Epidermal melanocyte (primary cell): ENCODE results near the gene MARF1.
"Not testable (repeated sequence)": the region's sequence is repeated elsewhere in the genome, so short reads cannot be mapped to it uniquely, and the experiment has no call there.

Experiments
- DNase-seq: peaks from one replicate; pipeline ENCODE4 v3.0.0; 2011; ENCODE audit warnings: low spot score; ENCODE audit not compliant: insufficient read length

MARF1 gene, protein sequence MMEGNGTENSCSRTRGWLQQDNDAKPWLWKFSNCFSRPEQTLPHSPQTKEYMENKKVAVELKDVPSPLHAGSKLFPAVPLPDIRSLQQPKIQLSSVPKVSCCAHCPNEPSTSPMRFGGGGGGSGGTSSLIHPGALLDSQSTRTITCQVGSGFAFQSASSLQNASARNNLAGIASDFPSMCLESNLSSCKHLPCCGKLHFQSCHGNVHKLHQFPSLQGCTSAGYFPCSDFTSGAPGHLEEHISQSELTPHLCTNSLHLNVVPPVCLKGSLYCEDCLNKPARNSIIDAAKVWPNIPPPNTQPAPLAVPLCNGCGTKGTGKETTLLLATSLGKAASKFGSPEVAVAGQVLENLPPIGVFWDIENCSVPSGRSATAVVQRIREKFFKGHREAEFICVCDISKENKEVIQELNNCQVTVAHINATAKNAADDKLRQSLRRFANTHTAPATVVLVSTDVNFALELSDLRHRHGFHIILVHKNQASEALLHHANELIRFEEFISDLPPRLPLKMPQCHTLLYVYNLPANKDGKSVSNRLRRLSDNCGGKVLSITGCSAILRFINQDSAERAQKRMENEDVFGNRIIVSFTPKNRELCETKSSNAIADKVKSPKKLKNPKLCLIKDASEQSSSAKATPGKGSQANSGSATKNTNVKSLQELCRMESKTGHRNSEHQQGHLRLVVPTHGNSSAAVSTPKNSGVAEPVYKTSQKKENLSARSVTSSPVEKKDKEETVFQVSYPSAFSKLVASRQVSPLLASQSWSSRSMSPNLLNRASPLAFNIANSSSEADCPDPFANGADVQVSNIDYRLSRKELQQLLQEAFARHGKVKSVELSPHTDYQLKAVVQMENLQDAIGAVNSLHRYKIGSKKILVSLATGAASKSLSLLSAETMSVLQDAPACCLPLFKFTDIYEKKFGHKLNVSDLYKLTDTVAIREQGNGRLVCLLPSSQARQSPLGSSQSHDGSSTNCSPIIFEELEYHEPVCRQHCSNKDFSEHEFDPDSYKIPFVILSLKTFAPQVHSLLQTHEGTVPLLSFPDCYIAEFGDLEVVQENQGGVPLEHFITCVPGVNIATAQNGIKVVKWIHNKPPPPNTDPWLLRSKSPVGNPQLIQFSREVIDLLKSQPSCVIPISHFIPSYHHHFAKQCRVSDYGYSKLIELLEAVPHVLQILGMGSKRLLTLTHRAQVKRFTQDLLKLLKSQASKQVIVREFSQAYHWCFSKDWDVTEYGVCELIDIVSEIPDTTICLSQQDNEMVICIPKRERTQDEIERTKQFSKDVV (N-terminal part only)

GRCh38 chr16:15643048-15643945, at the start of gene MARF1:
Gene MARF1, minus strand, starts transcription at chr16:15643154. Its CDS starts 3,921 bp downstream, at chr16:15639233.
- DNase-seq: peak; percentile 59

DNA sequence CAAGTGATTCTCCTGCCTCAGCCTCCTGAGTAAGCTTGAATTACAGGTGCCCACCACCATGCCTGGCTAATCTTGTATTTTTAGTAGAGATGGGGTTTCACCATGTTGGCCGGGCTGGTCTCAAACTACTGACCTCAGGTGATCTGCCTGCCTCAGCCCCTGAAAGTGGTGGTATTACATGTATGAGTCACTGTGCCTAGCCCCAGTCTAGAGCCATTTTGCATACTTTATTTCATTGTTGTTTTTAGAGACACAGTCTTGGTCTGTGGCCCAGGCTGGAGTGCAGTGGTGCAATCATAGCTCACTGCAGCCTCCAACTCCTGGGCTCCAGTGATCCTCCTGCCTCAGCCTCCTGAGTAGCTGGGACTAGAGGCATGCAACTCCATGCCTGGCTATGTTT, 49.6 kb upstream of the MARF1 start:
- DNase-seq: not testable (repeated sequence)

DNA sequence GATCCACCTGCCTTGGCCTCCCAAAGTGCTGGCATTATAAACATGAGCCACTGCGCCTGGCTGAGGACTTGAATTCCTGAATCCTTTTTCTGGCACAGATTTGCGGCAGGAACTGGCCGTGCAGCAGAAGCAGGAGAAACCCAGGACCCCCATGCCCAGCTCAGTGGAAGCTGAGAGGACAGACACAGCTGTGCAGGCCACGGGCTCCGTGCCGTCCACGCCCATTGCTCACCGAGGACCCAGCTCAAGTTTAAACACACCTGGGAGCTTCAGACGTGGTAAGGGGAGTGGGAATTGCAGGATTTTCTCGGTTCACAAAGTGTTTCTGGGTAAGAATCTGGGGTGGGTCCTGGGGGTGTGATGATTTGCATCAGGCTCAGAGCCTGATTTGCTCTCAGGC, 48.1 kb upstream of the MARF1 start:
- DNase-seq: no peak

DNA sequence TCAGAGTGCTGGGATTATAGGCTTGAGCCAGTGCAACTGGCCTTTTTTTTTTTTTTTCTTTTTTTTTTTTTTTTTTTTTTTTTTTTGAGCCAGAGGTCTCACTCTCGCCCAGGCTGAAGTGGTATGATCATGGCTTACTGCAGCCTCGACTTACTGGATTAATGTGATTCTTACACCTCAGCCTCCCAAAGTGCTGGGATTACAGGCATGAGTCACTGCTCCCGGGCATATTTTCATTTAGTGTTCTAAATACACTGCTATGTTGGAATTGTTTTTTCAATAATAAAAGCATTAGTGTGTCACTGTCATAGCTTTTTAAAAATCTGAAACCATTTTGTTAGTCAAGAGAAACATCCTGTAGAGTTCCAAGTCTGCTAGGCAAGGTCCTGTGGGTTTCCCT, 47.3 kb upstream of the MARF1 start:
- no peak for DNase-seq

DNA sequence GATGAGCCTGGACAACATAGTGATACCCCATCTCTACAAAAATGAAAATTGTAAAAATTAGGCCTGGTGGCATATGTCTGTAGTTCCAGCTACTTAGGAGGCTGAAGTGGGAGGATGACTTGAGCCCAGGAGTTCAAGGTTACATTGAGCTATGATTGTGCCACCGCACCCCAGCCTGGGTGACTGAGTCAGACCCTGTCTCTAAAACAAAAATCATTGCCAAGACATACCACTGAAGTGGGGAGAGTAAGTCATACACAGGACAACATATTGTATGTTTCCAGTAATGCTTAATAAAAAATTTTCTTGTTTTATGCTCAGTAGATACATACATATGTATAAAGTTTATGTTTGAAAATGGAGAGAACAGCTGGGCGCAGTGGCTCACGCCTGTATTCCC, 46.3 kb upstream of the MARF1 start:
- no peak for DNase-seq

- no peak for DNase-seq
Observed at GRCh38 chr16:15686287-15686686, 43.3 kb upstream of the MARF1 start.

- DNase-seq: peak; percentile 30
Observed at GRCh38 chr16:15682105-15682570, 39.2 kb upstream of the MARF1 start.

DNA sequence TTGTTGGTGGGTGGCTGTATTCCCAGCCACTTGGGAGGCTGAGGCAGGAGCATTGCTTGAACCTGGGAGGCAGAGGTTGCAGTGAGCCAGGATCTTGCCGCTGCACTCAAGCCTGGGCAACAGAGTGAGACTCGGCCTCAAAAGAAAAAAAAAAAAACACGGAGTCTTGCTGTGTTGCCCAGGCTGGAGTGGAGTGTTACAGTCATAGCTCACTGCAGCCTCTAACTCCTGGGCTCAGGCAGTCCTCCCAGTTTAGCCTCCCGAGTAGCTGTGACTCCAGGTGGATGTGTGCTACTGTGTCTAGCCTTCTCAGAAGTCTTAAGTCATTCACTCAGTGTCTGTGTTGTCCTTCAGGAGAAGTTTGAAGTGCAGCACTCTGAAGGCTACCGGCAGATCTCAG, 34.5 kb upstream of the MARF1 start:
- DNase-seq: no peak

- DNase-seq: no peak
Observed at GRCh38 chr16:15676506-15676905, 33.6 kb upstream of the MARF1 start.

DNA sequence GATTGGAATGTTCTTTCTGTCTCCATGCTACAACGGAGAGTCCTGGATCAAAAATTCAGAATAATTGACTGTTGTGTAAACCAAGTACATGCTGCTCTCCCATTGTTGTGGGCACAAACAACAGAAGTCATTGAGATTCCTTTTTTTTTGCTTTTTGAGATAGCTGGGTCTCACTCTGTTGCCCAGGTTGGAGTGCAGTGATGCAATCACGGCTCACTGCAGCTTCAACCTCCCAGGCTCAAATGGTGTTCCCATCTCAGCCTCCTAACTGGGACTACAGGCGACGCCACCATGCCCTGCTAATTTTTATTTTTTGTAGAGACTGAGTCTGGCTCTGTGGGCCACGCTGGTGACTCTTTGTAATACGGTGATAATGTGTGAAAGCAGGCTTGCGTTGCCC, 31.6 kb upstream of the MARF1 start:
- no peak for DNase-seq

DNA sequence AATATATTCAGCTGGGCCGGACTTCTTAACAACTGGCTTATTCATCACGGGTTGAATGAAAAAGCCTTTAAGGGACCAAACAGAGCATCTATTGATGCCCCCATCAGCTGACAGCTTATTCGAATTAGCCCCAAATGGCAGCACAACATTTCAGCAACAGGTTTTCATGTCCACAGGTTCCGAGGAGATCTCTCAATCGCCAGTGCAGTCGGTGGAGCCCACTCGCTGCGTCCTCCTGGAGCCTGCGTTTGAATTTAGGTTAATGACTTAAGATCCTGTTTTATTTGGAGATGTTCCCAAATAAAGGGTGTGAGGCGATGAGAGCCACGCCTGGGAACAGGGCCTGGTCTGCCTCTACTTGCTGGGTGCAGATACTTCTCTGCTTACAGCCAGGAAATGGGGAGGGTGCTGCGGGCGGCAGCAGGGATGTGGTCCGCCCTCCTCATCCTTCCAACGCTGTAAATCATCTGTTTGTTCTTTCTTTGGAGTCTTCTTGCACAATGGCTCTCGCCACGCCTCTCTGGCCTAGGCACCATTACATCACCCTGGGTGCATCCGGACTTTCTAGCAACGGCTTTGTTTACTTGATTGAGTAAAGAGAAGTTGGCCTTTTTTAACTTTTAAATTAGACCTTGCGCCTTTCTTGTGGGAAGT, 29.7 kb upstream of the MARF1 start:
- DNase-seq: peak; percentile 82

GRCh38 chr16:15672127-15672513, 29.2 kb upstream of the MARF1 start:
- not testable (repeated sequence) for DNase-seq

GRCh38 chr16:15671530-15672117, 28.7 kb upstream of the MARF1 start:
- no peak for DNase-seq

GRCh38 chr16:15667091-15667742, 24.3 kb upstream of the MARF1 start:
- no peak for DNase-seq

DNA sequence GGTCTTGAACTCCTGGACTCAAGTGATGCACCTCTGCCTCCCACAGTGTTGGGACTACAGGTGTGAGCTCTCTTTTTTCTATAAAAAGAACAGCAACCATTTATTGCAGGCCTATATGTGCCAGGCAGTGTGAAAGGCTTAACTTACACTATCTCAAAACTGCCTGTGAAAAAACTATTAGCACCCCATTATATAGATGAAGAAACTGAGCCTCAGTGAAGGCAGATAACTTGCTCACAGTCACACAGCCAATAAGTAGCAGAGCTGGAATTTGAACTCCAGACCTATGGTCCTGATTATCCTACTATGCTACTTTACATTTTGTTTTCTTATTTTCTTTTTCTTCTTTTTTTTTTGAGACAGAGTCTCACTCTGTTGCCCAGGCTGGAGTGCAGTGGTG, 22.2 kb upstream of the MARF1 start:
- no peak for DNase-seq

DNA sequence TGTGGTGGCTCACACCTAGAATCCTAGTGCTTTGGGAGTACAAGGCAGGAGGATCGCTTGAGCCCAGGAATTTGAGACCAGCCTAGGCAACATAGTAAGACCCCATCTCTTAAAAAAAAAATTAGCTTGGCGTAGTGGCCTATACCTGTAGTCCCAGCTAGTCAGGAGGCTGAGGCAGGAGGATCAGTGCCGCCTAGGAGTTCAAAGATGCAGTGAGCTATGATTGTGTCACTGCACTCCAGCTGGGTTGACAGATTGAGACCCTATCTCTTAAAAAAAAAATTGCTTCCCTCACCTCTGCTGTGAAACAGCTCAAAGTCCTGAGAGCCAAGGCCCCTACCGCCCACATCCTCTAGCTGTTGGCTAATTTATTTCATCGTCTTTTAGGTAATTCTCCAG, 17.2 kb upstream of the MARF1 start:
- no peak for DNase-seq

DNA sequence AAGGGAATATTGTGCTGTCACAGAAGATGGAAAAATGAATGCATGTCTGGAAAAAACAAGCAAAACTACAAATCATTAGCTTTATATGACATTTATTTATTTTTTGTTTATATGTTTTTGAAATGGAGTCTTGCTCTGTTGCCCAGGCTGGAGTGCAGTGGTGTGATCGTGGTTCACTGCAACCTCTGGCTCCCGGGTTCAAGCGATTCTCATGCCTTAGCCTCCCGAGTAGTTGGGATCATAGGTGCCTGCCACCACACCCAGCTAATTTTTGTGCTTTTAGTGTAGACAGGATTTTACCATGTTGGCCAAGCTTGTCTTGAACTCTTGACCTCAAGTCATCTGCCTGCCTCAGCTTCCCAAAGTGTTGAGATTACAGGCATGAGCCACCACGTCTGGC, 15.6 kb upstream of the MARF1 start:
- no peak for DNase-seq

- no peak for DNase-seq
Observed at GRCh38 chr16:15658149-15658548, 15.2 kb upstream of the MARF1 start.

DNA sequence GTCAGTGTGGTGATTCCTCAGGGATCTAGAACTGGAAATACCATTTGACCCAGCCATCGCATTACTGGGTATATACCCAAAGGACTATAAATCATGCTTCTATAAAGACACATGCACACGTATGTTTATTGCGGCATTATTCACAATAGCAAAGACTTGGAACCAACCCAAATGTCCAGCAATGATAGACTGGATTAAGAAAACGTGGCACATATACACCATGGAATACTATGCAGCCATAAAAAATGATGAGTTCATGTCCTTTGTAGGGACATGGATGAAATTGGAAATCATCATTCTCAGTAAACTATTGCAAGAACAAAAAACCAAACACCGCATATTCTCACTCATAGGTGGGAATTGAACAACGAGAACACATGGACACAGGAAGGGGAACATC, 12.6 kb upstream of the MARF1 start:
- DNase-seq: not testable (repeated sequence)
